Measurements from ENCODE around the gene GGCX. TPM values are rescaled to one million over a fixed set of nuclear protein-coding genes. Genes with fewer than 3 reads are reported as not detected.

Gene GGCX
- total and polyA plus RNA-seq, 2 of the 13 experiments (the other 11 are each of a cell fraction or from before 2014, with no cell fraction given): 72.5 to 103 TPM

DNA sequence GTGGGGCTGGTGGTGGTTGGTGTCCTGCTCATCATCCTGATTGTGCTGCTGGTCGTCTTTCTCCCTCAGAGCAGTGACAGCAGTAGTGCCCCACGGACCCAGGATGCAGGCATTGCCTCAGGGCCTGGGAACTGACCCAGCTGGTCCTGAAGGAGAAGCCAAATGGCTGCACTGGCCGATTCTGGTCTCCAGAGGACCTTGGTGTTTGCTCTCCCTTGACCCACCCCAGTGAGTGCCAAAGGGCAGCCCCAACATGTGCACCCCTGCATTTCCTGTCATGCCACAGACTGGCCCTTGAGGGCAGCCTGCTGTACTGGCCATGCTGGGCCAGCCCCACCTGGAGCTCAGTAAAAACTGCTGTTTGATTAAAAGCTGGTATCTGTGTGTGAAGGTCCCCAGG is 31.7 kb upstream of the GGCX start:
- intact Hi-C loops (cut with micrococcal nuclease; ENCODE audit: unreplicated experiment) (no loop called here), in situ Hi-C loops (cut with HindIII; ENCODE audit: extremely low pct_ligation_motif_present, low pct_unique_long_range_greater_than_20kb) (no loop called here)
- FAIRE-seq (no peak), DNase-seq (ENCODE audit: low spot score) (peak; percentile 44), ATAC-seq (peak; percentile 21)
- CTCF ChIA-PET (ENCODE audit: low intra/inter-chr PET ratio, low total read pairs): no interaction called here
- Histone ChIP-seq H3K27ac (ENCODE audit: extremely low read length, insufficient read depth, low read length) (no peak overlapping the region), H4K20me1 (ENCODE audit: insufficient read depth, low read length) (0 out of 2 replicates have a peak, but pooled peaks cover 3% of the 10 kb centered on the region), H2AFZ (ENCODE audit: low read length) (no peak overlapping the region), H3K79me2 (ENCODE audit: insufficient read depth, low read length) (peaks cover 23% of the 10 kb centered on the region), H3K4me3 (replicated peaks in 1 of 3; ENCODE audit: insufficient read depth in 1 of 3, low read depth in 2 of 3, low read length in 3 of 3) (no peak overlapping the region), H3K9ac (ENCODE audit: insufficient read depth, low read depth, low read length) (no peak overlapping the region; the same call in 1 of the 2 replicates), H3K9me3 (ENCODE audit: low read length) (no peaks in the 10 kb centered on the region), H3K36me3 (replicated peaks in 1 of 2; ENCODE audit: control insufficient read depth in 1 of 2, insufficient read depth in 2 of 2, low read length in 2 of 2) (peaks cover 0 to 12% of the 10 kb centered on the region in 2 experiments), H3K4me1 (ENCODE audit: insufficient read depth, low read length) (peaks cover 86% of the 10 kb centered on the region), H3K4me2 (ENCODE audit: low read depth, low read length) (peak overlapping the region; percentile 38), H3K27me3 (ENCODE audit: control insufficient read depth in 1 of 2, insufficient read depth in 2 of 2, low read length in 2 of 2) (no peaks in the 10 kb centered on the region; a peak in 1 of 5 replicates)
- BruUV-seq (replicated peaks): no TSS peak
- POLR2A ChIA-PET: interaction anchor here (1.6 to 25.9 kb wide), 7 partner anchors 0 to 268 kb away, joined by 4 to 795 read pairs (median 116); partner anchors contain the start of genes C2orf68, GGCX, MAT2A and RNF181
- WGBS (ENCODE audit: low lambda C conversion rate): no CpG with 5 or more reads among the region's 3 CpGs
- TF ChIP-seq RFXANK (CRISPR knock-in tag; IDR thresholded peaks at IDR 0.05) (no peak), KDM6A (CRISPR knock-in tag; IDR thresholded peaks at IDR 0.05; ENCODE audit: low read depth) (no peak), ZNF232 (CRISPR knock-in tag; IDR thresholded peaks at IDR 0.05; ENCODE audit: borderline replicate concordance) (0 out of 2 replicates have a peak, but pooled peaks have one; percentile 25), ATAD3A (CRISPR knock-in tag; IDR thresholded peaks at IDR 0.05) (no peak), ISX (CRISPR knock-in tag; conservative IDR thresholded peaks at IDR 0.05) (no peak), ASH2L (IDR thresholded peaks at IDR 0.05; ENCODE audit: insufficient read length, low read depth, low read length) (no peak), FOXA1 (IDR thresholded peaks at IDR 0.05) (no peak), FOXA1 (CRISPR knock-in tag; IDR thresholded peaks at IDR 0.05) (no peak)
- TF ChIP-seq, protein P1, sequence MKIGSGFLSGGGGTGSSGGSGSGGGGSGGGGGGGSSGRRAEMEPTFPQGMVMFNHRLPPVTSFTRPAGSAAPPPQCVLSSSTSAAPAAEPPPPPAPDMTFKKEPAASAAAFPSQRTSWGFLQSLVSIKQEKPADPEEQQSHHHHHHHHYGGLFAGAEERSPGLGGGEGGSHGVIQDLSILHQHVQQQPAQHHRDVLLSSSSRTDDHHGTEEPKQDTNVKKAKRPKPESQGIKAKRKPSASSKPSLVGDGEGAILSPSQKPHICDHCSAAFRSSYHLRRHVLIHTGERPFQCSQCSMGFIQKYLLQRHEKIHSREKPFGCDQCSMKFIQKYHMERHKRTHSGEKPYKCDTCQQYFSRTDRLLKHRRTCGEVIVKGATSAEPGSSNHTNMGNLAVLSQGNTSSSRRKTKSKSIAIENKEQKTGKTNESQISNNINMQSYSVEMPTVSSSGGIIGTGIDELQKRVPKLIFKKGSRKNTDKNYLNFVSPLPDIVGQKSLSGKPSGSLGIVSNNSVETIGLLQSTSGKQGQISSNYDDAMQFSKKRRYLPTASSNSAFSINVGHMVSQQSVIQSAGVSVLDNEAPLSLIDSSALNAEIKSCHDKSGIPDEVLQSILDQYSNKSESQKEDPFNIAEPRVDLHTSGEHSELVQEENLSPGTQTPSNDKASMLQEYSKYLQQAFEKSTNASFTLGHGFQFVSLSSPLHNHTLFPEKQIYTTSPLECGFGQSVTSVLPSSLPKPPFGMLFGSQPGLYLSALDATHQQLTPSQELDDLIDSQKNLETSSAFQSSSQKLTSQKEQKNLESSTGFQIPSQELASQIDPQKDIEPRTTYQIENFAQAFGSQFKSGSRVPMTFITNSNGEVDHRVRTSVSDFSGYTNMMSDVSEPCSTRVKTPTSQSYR (CRISPR knock-in tag; IDR thresholded peaks at IDR 0.05; ENCODE audit: borderline replicate concordance): 0 out of 2 replicates have a peak, but pooled peaks have one; percentile 10
- TF ChIP-seq, protein P2, sequence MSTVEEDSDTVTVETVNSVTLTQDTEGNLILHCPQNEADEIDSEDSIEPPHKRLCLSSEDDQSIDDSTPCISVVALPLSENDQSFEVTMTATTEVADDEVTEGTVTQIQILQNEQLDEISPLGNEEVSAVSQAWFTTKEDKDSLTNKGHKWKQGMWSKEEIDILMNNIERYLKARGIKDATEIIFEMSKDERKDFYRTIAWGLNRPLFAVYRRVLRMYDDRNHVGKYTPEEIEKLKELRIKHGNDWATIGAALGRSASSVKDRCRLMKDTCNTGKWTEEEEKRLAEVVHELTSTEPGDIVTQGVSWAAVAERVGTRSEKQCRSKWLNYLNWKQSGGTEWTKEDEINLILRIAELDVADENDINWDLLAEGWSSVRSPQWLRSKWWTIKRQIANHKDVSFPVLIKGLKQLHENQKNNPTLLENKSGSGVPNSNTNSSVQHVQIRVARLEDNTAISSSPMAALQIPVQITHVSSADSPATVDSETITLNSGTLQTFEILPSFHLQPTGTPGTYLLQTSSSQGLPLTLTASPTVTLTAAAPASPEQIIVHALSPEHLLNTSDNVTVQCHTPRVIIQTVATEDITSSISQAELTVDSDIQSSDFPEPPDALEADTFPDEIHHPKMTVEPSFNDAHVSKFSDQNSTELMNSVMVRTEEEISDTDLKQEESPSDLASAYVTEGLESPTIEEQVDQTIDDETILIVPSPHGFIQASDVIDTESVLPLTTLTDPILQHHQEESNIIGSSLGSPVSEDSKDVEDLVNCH (CRISPR knock-in tag; IDR thresholded peaks at IDR 0.05): no peak
- TF ChIP-seq, protein P3, sequence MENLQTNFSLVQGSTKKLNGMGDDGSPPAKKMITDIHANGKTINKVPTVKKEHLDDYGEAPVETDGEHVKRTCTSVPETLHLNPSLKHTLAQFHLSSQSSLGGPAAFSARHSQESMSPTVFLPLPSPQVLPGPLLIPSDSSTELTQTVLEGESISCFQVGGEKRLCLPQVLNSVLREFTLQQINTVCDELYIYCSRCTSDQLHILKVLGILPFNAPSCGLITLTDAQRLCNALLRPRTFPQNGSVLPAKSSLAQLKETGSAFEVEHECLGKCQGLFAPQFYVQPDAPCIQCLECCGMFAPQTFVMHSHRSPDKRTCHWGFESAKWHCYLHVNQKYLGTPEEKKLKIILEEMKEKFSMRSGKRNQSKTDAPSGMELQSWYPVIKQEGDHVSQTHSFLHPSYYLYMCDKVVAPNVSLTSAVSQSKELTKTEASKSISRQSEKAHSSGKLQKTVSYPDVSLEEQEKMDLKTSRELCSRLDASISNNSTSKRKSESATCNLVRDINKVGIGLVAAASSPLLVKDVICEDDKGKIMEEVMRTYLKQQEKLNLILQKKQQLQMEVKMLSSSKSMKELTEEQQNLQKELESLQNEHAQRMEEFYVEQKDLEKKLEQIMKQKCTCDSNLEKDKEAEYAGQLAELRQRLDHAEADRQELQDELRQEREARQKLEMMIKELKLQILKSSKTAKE (CRISPR knock-in tag; IDR thresholded peaks at IDR 0.05; ENCODE audit: borderline replicate concordance): peak; percentile 40; the same call in 1 of the 2 replicates
- TF ChIP-seq, protein P4, sequence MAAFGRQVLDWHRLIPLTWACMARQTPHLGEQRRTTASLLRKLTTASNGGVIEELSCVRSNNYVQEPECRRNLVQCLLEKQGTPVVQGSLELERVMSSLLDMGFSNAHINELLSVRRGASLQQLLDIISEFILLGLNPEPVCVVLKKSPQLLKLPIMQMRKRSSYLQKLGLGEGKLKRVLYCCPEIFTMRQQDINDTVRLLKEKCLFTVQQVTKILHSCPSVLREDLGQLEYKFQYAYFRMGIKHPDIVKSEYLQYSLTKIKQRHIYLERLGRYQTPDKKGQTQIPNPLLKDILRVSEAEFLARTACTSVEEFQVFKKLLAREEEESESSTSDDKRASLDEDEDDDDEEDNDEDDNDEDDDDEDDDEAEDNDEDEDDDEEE (CRISPR knock-in tag; IDR thresholded peaks at IDR 0.05): no peak

Data from HepG2 (cell line).